NCI-H2171 (cell line): ENCODE data around the gene STC2.

Experiments
- DNase-seq: peaks from one replicate; lab custom pipeline; 2025; lab: John Stamatoyannopoulos, UW

STC2 gene

DNA sequence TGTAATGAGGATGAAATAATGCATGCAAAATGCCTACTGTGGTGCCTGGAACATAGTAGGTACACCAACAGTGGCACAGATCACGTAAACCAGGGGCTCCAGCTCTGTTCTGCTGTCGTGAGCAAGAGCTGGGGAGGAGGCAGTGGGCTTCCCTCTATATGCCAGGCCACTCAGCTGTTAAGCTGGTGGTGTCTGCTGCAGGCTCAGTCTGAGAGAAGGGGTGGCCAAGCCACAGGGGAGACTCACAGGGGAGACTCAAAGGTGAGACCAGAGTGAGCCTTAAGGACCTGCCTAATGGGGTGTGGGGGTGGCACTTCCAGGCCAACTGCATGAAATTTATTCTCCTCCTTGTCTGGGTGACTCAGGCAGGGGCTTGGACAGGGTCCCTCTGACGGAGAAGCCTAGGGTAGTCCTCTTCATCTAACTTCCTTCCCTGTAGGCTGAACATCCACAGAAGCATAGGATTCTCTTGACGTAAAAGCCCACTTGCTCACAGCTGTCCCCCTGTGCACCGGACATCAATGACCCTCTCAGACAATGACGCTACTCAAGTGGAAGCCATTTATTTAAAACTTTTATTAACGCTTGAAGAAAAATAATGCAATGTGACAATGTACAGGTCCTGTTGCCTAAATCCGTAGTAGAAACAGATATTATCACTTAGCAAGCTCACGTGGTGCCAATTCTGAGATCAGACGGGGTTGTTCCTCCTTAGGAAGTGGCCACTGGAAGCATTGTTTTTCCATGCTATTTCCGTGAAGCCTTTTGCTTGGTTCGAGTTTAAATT lies 13.9 kb downstream of the STC2 start:
- DNase-seq, result no peak

DNA sequence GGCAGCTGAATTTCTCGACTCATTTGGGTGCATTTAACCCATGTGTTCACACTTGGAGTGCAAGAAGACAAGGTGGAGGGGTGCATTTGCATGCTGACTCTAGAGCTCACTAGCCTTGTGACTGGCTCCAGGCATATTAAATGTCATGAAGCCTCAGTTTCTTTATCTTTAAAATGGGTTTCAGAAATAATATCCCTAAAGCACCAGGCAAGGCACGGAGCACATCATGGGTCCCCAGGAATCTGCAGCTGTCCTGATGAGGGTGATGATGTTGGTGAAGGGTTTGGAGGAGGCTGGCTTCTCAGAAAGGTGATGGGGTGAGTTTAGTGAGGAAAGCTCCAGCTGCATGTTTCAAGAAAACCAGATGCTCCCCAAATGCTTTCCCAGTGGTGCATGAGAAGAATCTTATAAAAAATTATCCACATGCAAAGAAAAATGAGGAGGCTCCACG lies 14.8 kb downstream of the STC2 start:
- DNase-seq, result no peak

DNA sequence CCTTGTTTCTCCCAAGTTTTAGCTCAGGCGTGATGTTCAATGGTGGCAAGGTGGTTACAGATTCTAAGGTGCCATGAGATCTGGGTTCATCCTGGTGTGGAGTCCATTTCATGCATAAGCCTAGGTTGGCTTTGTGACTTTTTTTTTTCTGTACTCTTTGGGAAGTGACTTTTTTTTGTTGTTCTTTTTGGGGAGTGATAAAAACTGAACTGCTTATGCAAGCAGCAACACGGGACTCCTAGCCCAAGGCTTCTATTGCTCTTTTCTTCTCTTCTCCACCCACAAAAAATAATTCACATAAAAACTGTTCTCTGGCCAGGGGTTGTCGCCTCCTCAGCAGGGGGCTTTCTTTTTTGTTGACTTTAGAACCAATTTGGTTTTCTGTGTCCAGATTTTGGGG lies 15.4 kb downstream of the STC2 start:
- no peak for DNase-seq

DNA sequence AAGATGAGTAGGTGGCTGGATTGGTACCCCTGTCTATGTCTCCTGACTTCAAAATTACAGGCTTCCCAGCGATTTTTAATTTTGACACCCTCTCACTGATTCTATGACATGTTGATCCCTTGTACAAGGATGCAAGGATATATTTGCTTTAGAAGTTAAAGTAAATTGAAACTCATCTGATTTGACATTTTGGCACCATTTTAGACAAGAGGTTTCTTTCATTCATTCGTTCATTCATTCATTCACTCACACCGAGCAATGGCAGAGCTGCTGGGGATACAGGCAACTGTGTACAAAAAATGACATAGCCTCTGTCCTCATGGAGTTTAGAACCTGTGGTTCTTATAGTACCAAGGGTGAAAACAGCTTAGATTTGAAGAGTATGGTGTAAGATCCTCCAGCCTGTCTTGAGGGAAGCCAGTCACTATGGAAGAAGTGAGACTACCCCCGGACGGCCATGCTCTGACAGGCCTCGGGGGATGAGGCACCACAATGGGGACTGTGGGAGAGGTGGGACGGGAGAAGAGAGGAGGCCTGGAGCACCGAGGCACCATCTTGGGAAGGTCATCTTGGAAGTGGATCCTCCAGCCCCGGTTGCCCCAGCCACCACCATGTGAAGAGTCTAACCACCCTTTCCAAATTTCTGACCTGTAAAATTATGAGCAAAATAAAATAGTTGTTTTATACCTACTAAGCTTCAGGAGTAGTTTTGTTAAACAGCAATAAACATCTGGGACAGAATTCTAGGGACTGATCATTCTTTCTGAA lies 16.2 kb downstream of the STC2 start:
- DNase-seq, result no peak

DNA sequence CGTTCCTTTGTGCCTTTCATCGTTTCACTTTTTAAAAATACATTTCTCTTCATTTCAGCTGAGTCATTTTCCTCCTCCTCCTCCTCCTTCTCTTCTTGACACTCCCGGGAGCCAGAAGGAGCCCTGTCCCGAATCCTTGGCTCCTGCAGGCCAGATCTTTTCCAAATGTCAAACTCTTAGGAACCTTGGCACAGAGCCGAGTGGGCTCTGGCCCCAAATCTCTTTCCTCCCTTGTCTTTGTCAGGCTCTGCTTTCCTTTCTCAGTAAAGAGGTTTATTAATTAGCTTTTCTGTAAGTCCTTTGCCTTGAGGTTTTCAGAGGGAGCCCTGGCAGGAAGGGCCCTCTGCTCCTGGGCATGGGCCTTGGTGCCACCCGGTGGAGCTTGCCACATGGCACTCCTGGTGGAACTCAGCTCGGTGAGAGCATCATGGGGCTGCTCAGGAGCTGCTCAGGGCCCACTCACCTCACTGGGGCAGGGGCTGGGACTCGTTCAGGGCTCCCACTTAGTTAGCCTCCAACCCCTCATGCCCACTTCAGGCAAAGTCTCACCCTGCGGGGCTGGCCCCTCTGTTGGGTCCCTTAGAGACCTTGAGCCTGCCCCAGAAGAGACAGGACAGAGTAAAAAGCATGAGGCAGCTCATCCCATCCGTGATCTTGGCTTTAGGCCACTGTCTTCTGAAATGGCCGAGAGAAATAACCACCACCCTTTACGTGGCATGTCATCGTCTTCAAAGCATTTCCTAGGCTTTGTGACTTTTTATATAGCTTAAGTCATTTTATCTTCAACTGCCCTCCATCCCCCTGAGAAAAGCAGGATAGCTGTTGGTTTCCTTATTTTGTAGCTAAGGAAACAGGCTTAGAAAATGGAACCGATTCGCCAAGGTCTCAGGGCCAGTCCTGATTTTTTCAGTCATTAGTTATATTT lies 17.1 kb downstream of the STC2 start:
- no peak for DNase-seq

DNA sequence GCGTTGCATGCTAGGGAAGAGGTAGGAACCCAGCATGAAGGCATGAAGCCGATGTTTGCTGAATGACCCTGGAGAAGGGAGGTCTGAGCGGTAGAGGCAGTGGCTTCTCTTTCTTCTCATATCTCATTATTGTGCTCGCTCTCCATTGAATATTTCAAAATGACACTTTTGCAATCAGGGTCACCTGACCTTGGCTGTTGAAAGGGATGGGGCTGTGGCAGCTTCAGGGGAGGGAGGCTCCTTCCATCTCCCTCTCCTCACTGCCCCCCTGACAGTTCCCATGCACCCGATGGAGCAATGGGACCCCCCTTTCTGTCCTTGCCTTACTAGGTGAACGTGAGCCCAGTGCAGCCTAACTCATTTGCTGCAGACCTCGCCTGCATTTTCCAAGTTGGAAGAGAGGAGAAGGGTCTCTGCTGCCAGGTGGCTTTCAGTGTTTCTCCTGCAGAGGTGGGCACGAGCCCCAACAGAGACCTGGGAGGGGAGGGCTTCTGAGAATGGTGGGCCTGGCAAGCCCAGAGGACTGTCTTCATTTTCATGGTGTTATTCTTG lies 17.9 kb downstream of the STC2 start:
- DNase-seq, result no peak

DNA sequence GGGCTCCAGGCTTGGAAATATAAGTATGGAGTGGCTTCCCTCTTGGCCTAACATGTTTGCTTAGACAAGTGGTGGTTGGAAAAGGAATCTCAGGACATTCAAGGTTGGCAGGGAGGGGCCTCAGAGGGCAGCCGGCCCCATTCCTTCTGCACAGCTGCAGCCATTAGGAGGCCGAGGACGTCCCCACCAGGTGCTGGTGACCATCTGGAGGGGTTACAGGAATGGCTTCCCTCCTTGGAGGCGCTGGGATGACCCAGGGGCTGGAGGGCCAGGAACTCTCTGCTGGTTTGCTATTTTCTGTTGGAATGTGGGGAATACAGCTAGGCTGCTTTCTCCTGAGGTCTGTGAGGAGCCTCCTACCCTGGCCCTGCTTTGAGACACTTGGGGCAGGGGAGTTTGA lies 18.5 kb downstream of the STC2 start:
- no peak for DNase-seq

DNA sequence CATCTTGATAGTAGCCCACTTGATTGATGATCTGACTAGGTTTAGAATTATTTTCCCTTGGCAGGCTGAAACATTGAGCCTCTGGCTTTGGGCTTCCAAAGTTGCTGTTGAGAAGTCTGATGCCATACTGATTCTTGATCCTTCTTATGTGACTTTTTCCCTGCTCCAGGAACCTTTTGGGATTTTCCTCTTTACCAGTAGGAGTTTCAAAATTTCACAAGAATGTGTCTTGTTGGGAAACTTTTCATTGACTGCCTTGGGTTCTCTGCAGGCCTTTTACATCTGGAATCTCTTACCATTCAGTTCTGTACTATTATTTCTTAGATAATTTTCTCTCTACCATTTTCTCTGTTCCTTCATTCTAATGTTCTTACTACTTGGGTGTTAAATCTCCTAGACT lies 20.0 kb downstream of the STC2 start:
- no peak for DNase-seq

DNA sequence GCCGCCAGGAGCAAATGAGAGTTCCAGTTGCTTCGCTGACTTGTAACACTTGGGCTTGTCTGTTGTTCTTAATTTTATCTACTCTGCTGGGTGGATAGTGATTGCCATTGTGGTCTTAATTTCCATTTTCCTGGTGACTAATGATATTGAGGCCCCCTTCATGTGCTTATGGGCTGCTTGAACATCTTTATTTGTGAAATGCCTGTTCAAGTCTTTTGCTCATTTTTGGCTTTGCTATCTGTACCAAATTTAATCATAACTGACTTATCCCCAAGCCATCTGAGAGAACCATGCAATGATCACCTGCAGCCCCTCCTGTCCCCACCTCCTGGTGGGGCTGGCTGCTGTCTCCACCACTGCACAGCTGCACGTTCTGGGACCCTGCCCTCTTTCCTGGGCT lies 20.5 kb downstream of the STC2 start:
- DNase-seq, result no peak

DNA sequence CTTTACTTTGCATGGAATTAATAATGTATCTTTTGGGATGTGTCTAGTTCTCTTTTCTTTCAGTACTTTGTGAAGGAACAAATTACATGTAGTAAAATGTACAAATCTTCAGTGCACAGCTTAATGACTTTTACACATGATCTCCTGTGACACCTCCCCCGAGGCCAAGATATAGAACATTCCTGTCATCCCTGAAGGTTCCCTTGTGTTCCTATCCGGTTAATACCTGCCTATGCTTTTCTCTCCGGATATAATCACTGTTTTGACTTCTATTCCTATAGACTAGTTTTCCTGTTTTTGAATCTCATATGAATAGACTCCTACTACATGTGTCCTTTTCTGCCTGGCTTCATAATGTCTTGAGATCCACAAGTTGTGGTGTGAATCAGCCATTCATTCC lies 21.5 kb downstream of the STC2 start:
- no peak for DNase-seq

DNA sequence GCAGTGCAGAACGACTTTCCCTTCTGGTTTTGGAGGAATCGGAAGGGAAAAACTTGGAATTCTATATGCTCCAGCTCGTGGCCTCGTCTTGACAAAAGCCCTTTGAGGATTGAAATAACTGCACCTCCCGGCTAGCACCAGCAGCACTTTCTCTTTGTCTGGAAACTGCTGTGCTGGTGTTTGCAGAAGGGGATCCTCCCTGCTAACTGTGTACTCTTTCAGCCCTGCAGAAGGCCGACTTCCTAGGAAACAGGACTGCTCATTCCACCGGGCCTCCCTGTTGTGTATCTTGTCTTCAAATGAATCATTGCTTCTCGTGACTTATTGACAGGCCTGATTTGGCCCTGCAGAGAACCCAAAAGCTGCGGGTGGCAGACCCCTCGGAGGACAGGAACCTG lies 23.6 kb downstream of the STC2 start:
- DNase-seq, result no peak

DNA sequence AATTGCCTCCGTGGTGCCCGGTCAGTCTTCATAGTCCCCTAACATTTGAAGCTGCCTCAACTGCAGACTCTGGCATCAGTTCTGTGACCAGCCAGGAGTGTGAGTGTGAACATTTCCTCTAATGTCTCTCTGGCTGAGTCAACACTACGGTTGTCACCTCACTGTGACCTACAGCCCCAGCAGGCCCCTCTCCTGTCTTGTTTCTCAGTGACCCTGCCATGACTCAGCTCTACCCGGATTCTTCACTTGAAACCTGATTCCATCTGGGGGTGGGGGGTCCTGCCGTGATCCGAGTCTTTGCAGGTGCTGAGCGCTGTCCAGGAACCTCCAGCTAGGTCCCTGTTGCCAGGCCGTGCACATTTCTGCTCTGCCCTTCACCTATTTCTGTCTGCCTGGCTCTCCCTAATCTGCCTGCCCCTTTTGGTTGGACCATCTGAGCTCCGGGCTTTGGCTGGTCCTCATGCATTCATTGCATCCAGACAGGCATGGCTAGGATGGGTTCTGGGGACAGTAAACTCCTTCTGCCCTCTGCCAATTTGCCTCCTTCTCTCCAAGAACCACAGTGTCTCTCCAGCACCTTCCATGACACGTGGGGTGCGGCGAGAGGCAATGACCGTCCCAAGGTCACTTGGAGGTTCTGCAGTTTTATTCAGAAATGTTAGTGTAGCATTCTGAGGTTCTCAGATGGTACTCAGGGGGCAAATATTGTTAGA lies 24.2 kb downstream of the STC2 start:
- DNase-seq, result no peak

DNA sequence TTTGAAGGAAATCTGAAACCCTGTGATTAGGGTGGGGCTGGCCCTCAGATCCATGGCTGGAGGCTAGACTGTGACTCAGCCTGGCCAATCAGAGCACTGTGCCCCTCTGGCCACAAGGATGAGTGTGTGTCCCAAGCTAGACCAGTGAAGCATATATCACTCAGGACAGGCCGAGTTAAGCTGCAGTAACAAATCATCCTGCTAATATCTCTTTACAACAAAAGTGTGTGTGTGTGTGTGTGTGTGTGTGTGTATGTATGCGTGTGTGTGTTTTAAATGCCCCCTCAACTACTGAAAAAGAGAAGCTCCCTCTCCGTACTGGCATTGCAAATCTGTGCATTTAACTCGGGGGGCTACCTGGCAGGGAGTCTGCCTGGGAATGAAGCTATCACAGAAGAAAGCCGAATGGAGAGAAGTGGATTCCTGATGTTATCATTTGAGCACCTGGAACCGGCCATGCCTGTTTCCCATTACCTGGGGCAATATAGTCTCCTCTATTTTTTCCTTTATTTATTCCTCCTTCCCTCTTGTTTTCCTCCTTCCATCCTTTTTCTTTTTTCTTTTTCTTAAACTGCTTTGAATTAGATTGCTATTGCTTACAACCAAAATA lies 25.6 kb downstream of the STC2 start:
- DNase-seq, result no peak

DNA sequence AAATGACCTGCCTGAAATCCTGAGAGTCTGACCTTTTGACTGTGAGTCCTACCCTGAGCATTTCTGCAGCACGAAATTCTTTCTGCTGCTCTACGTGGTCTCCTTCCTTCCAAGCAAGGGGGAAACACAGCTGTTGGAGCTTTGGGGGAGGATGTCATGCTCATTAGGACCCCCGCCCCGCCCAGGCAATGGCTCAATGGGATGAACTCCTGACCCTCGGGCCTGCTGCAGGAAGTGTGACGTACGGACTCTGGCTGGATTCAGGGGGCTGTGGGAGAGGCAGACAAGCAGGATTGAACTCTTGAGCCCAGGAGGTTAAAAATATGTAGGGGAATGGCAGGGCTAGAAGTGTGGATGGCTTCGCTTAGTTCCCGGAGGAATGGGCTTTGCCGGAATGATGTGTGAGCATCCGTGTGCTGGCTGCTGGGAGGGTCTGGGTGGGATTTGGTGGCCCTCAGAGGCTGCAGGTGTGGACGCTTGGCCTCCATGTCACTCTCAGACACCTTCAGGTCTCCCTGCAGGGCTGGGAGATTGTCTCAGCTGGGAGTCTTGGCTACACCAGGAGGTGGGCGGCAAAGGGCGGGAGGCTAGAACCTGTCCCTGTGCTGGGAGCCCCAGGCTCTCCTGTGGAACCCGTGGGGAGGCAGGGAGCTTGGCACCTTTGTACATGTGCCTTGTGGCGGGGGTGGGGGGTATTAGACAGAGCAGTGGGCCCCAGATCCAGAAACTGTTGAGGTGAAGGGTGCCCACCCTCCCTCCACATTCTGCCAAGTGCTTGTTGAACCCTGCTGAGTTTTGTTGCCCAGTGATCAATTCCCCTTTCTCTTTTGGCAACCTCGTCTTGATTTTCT lies 26.3 kb downstream of the STC2 start:
- no peak for DNase-seq

DNA sequence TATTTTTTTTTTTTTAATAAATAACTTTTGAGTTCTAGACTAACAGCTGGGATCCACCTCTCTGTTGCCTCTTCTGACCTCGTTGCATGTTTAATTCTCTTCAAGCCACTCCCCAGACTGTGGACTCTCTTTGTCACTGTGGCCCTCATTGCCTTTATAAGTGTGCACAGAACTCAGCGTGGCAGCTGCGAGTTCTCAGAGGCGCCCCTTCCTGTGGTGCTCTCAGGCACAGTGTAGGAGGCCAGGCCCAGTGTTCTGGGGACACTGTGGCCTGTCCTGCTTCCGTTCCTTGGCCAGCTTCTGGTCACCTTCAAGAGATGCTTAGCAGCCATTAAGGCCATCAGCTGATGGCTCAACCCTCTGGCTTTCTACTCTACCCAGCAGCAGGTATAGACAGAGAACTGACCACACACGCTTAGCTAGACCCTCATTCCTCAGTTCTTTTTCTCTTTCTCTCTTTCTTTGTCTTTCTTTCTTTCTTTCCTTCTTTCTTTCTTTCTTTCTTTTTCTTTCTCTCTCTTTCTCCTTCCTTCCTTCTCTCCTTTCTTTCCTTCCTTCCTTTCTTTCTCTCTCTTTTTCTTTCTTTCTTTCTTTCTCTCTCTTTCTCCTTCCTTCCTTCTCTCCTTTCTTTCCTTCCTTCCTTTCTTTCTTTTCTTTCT lies 27.7 kb downstream of the STC2 start:
- no peak for DNase-seq

DNA sequence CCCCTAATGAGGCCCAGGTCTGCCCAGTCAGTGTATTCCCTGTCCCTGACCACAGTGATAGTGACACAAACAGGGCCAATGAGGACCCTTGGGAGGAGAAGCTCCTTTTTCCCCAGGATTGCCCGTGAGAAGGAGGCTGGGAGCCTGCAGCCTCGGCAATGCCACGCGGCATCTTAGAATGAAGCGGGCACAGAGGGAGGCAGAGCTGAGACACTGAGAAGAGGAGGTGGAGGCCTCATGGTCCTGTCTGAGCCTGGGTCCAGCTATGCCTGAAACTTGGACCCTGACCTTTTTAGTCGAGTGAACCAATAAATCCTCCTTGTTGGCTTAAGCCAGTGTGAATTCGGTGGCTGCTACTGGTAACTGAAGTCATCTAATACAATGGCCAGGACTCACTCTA lies 28.4 kb downstream of the STC2 start:
- no peak for DNase-seq

DNA sequence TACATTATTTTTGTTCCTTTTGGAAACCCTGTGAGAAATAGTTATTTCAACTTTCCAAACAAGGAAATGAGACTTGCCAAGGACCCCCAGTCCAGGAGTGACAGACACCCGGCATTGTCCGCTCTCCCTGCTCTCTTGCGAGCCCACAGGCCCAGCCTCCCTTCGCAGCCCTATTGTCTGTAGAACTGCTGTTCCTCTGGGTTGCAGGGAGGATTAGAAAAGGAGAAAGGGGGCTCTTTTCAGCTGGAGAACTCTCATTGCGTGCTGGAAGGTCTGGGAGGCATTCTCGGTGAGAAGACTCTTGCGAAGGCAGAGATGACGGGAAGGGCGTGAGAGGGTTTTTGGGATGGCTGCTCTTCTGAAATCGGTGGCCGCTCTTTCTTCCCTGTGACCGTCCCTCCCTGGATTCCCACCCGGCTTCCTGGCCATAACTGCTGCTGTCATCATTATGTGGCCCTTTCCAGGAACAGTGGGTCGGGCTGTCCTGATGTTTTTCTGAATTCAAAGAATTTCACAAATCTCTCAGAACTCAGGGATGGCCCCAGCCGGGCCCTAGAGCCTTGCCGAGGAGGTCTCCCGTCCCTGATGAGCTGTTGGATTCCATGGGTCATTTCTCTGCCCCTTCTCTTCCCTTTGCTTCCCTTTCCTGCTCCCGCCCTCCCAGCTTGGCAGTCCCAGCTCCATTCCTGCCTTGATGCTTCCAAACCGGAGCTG lies 29.8 kb downstream of the STC2 start:
- no peak for DNase-seq

DNA sequence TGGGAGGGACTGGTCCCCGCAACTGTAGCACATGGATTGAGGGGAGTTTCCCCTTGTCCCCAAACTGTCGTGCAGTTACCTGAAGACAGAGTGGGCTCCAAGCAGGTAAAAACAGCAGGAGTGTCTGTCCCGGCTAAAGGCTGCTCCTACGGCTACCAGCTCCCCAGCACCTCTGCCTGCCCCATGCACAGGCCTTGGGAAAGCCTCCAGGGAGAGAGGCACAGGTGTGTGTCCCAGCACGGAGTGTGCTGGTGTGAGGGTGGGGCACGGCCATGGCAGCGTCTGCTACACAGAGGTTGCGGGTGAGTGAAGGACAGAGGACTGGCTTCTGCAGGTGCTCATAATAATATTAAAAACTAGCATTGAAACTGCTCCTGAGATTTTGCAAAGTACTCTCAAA lies 30.4 kb downstream of the STC2 start:
- DNase-seq, result no peak
